Cardiac fibroblast (primary cell): ENCODE measurements around the gene NTRK2.

ENCODE experiments used
- DNase-seq, 2 donors: peaks; one replicate each; pipeline versions ENCODE4 v3.0.0 to v3.0.0-alpha.2; 2010; ENCODE audit warnings: low read depth in 2 of 2
- H3K4me3 ChIP-seq, 2 donors: replicated peaks in 1 of 2; 1 replicate in 1 of 2; 2 replicates in 1 of 2; pipeline ENCODE4 v1.5.1; 2011; ENCODE audit warnings: low read depth in 2 of 2, low read length in 2 of 2, mild to moderate bottlenecking in 2 of 2, moderate library complexity in 1 of 2
- CTCF ChIP-seq: IDR thresholded peaks from one replicate; pipeline ENCODE4 v1.5.1; 2011; ENCODE audit warnings: low read depth, mild to moderate bottlenecking, low read length, inconsistent platforms

NTRK2 gene

GRCh38 chr9:84679571-84679970 is 10.0 kb downstream of the NTRK2 start:
- TF ChIP-seq CTCF: no peak
- no peak overlapping the region for H3K4me3 ChIP-seq
- DNase-seq: no peak

- DNase-seq: no peak
- no peak for TF ChIP-seq CTCF
- H3K4me3 ChIP-seq: no peak overlapping the region
These were observed 12.2 kb downstream of the NTRK2 start for GRCh38 chr9:84681516-84682285.

GRCh38 chr9:84686068-84686467 is 16.5 kb downstream of the NTRK2 start:
- H3K4me3 ChIP-seq: no peak overlapping the region
- no peak for TF ChIP-seq CTCF
- no peak for DNase-seq

GRCh38 chr9:84688956-84689355 is 19.4 kb downstream of the NTRK2 start:
- no peak overlapping the region for H3K4me3 ChIP-seq
- DNase-seq: no peak
- no peak for TF ChIP-seq CTCF

GRCh38 chr9:84691634-84692033 is 22.1 kb downstream of the NTRK2 start:
- DNase-seq: no peak
- H3K4me3 ChIP-seq: no peak overlapping the region
- no peak for TF ChIP-seq CTCF

- H3K4me3 ChIP-seq: no peak overlapping the region
- TF ChIP-seq CTCF: no peak
- DNase-seq: no peak
These were observed 24.7 kb downstream of the NTRK2 start for GRCh38 chr9:84694248-84694647.

GRCh38 chr9:84697042-84697441 is 27.5 kb downstream of the NTRK2 start:
- no peak for DNase-seq
- H3K4me3 ChIP-seq: no peak overlapping the region
- TF ChIP-seq CTCF: no peak
